H1 (cell line): ENCODE measurements around the gene TEX22. TPM values are rescaled to one million over a fixed set of nuclear protein-coding genes. Genes with fewer than 3 reads are reported as not detected.

Experiments used
- CTCF ChIA-PET: fragments of 300-600 bp; sonication (Branson Sonifier 250); formaldehyde crosslinking; loops from one replicate; lab custom pipeline; 2021; ENCODE audit not compliant: partially characterized antibody; lab: Charles Lee
- POLR2A ChIA-PET: fragments of 300-600 bp; sonication (Branson Sonifier 250); formaldehyde crosslinking; loops from one replicate; lab custom pipeline; 2021; ENCODE audit warnings: inconsistent platforms; ENCODE audit not compliant: partially characterized antibody; lab: Charles Lee
- DNase-seq, 2 experiments: peaks; one replicate each; pipeline versions ENCODE4 v3.0.0 to v3.0.0-alpha.2; 2010 to 2022; ENCODE audit warnings: low spot score in 2 of 2, low read depth in 1 of 2, mixed read lengths in 1 of 2
- FAIRE-seq: peaks from 2 replicates; lab custom pipeline; 2011; peaks lifted over from hg19 to GRCh38; lab: Jason Lieb, UNC
- H2AFZ ChIP-seq: 2 replicates; pipeline ENCODE4 v1.8.1; 2012; ENCODE audit warnings: low read length, inconsistent platforms
- H2AK5ac ChIP-seq: 2 replicates; pipeline ENCODE4 v1.6.1; 2013; ENCODE audit warnings: low read depth, low read length
- H2BK120ac ChIP-seq: replicated peaks from 2 replicates; pipeline ENCODE3; 2013; ENCODE audit warnings: low read depth, low read length, inconsistent platforms
- H2BK12ac ChIP-seq: 2 replicates; pipeline ENCODE4 v1.6.1; 2013; ENCODE audit warnings: low read depth, low read length
- H2BK15ac ChIP-seq: 2 replicates; pipeline ENCODE4 v1.6.1; 2013; ENCODE audit warnings: low read length
- H2BK20ac ChIP-seq: 2 replicates; pipeline ENCODE4 v1.6.1; 2013; ENCODE audit warnings: low read length
- H2BK5ac ChIP-seq: 2 replicates; pipeline ENCODE4 v1.6.1; 2013; ENCODE audit warnings: low read depth, low read length
- H3K14ac ChIP-seq: 2 replicates; pipeline ENCODE4 v1.6.1; 2013; ENCODE audit warnings: inconsistent platforms; ENCODE audit not compliant: insufficient read length
- H3K18ac ChIP-seq: 2 replicates; pipeline ENCODE4 v1.6.1; 2013; ENCODE audit warnings: low read length; ENCODE audit errors: extremely low read depth
- H3K23ac ChIP-seq: 2 replicates; pipeline ENCODE4 v1.6.1; 2013; ENCODE audit warnings: inconsistent platforms; ENCODE audit not compliant: insufficient read length
- H3K23me2 ChIP-seq: 2 replicates; pipeline ENCODE4 v1.6.1; 2013; ENCODE audit warnings: low read depth, low read length
- H3K27ac ChIP-seq: 2 replicates; pipeline ENCODE4 v1.6.1; 2011; ENCODE audit warnings: low read depth, low read length, inconsistent platforms
- H3K27me3 ChIP-seq, 4 experiments: replicated peaks in 1 of 4; 1 replicate in 1 of 4; 2 replicates in 3 of 4; pipeline versions ENCODE4 v1.6.1 to v1.8.1; 2011 to 2013; ENCODE audit warnings: low read length in 3 of 4, mild to moderate bottlenecking in 3 of 4, inconsistent platforms in 2 of 4, mixed read lengths in 2 of 4, moderate library complexity in 1 of 4; ENCODE audit not compliant: control insufficient read depth in 3 of 4, insufficient read depth in 3 of 4; ENCODE audit errors: extremely low read depth in 1 of 4
- H3K36me3 ChIP-seq, 4 experiments: 2 replicates each; pipeline versions ENCODE4 v1.6.1 to v1.8.1; 2011 to 2013; ENCODE audit warnings: mild to moderate bottlenecking in 4 of 4, low read length in 3 of 4, moderate library complexity in 2 of 4, control low read depth in 1 of 4, inconsistent platforms in 1 of 4; ENCODE audit not compliant: insufficient read depth in 4 of 4, control insufficient read depth in 2 of 4
- H3K4ac ChIP-seq: replicated peaks from 2 replicates; pipeline ENCODE3; 2013; ENCODE audit warnings: low read length, low read depth, mixed read lengths, inconsistent platforms; ENCODE audit not compliant: insufficient read length
- H3K4me1 ChIP-seq, 4 experiments: replicated peaks in 1 of 4; 1 replicate in 1 of 4; 2 replicates in 3 of 4; pipeline versions ENCODE4 v1.6.1 to v1.8.1; 2011 to 2013; ENCODE audit warnings: low read length in 3 of 4, inconsistent platforms in 2 of 4, mixed read lengths in 1 of 4; ENCODE audit not compliant: insufficient read depth in 4 of 4, control insufficient read depth in 3 of 4
- H3K4me2 ChIP-seq, 2 experiments: 2 replicates each; pipeline versions ENCODE4 v1.6.1 to v1.8.1; 2011 to 2013; ENCODE audit warnings: low read depth in 2 of 2, low read length in 2 of 2, control low read depth in 1 of 2, inconsistent platforms in 1 of 2, mild to moderate bottlenecking in 1 of 2; ENCODE audit not compliant: insufficient read depth in 1 of 2
- H3K4me3 ChIP-seq, 4 experiments: fragments of 200-600, 300-600 bp in 1 of 4; sonication (generic), shearing (Covaris generic), sonication (Bioruptor Twin) in 1 of 4; 2 replicates each; pipeline versions ENCODE4 v1.5.1 to v1.8.1; 2011 to 2016; ENCODE audit warnings: low read length in 4 of 4, low read depth in 3 of 4, control low read depth in 2 of 4, inconsistent platforms in 2 of 4, mild to moderate bottlenecking in 2 of 4, mixed read lengths in 1 of 4, moderate library complexity in 1 of 4; ENCODE audit not compliant: insufficient read depth in 2 of 4; ENCODE audit errors: extremely low read depth in 1 of 4
- H3K56ac ChIP-seq: replicated peaks from 2 replicates; pipeline ENCODE3; 2013; ENCODE audit warnings: low read depth, mild to moderate bottlenecking, mixed read lengths, low read length, inconsistent platforms; ENCODE audit not compliant: insufficient read length
- H3K79me1 ChIP-seq: 2 replicates; pipeline ENCODE4 v1.6.1; 2013; ENCODE audit warnings: low read depth, low read length, control low read depth
- H3K79me2 ChIP-seq, 2 experiments: 2 replicates each; pipeline versions ENCODE4 v1.6.1 to v1.8.1; 2012 to 2013; ENCODE audit warnings: low read length in 2 of 2, mild to moderate bottlenecking in 2 of 2, inconsistent platforms in 1 of 2; ENCODE audit not compliant: insufficient read depth in 2 of 2, control insufficient read depth in 1 of 2
- H3K9ac ChIP-seq, 4 experiments: replicated peaks in 1 of 4; 1 replicate in 1 of 4; 2 replicates in 3 of 4; pipeline versions ENCODE4 v1.6.1 to v1.8.1; 2011 to 2013; ENCODE audit warnings: low read depth in 3 of 4, low read length in 3 of 4, control low read depth in 2 of 4, mild to moderate bottlenecking in 2 of 4, moderate library complexity in 2 of 4, inconsistent platforms in 1 of 4; ENCODE audit errors: extremely low read depth in 1 of 4
- H3K9me3 ChIP-seq, 2 experiments: 2 replicates each; pipeline versions ENCODE4 v1.6.1 to v1.8.1; 2012 to 2013; ENCODE audit warnings: mild to moderate bottlenecking in 2 of 2, moderate library complexity in 2 of 2, control low read depth in 1 of 2, inconsistent platforms in 1 of 2, low read depth in 1 of 2, low read length in 1 of 2, mixed read lengths in 1 of 2; ENCODE audit not compliant: insufficient read depth in 2 of 2
- H4K20me1 ChIP-seq, 2 experiments: replicated peaks in 1 of 2; 2 replicates each; pipeline versions ENCODE3 to v1.8.1; 2011 to 2013; ENCODE audit warnings: inconsistent platforms in 2 of 2, low read length in 2 of 2, mild to moderate bottlenecking in 1 of 2; ENCODE audit not compliant: insufficient read depth in 2 of 2, control insufficient read depth in 1 of 2
- H4K5ac ChIP-seq: 2 replicates; pipeline ENCODE4 v1.6.1; 2013; ENCODE audit warnings: low read length, low read depth, mixed read lengths, inconsistent platforms; ENCODE audit not compliant: insufficient read length
- H4K8ac ChIP-seq: 2 replicates; pipeline ENCODE4 v1.8.0; 2013; ENCODE audit warnings: mild to moderate bottlenecking, moderate library complexity, low read length, inconsistent platforms; ENCODE audit not compliant: insufficient read depth; ENCODE audit errors: extremely low read depth
- H4K91ac ChIP-seq: replicated peaks from 2 replicates; pipeline ENCODE3; 2013; ENCODE audit warnings: low read length, mixed read lengths, inconsistent platforms; ENCODE audit not compliant: insufficient read length
- ATF2 ChIP-seq: IDR thresholded peaks from 2 replicates; pipeline ENCODE4 v1.6.1; 2012; ENCODE audit warnings: low read length, inconsistent platforms
- CHD1 ChIP-seq: IDR thresholded peaks from 2 replicates; pipeline ENCODE4 v1.6.1; 2012; ENCODE audit warnings: low read depth, low read length, improper control_type of control experiment
- CTCF ChIP-seq, 3 experiments: IDR thresholded peaks; 1 replicate in 2 of 3; 2 replicates in 1 of 3; pipeline versions ENCODE4 v1.5.1 to v1.6.1; 2011; ENCODE audit warnings: low read length in 3 of 3, mild to moderate bottlenecking in 3 of 3, inconsistent platforms in 2 of 3, low read depth in 1 of 3, moderate library complexity in 1 of 3; ENCODE audit not compliant: insufficient read depth in 1 of 3; ENCODE audit errors: control extremely low read depth in 1 of 3
- EP300 ChIP-seq, 2 experiments: IDR thresholded peaks; 1 replicate in 1 of 2; 2 replicates in 1 of 2; pipeline ENCODE4 v1.6.1; 2011 to 2012; ENCODE audit warnings: low read depth in 2 of 2, low read length in 2 of 2, mild to moderate bottlenecking in 2 of 2, borderline replicate concordance in 1 of 2, inconsistent platforms in 1 of 2, moderate library complexity in 1 of 2
- POLR2A ChIP-seq, 2 experiments: IDR thresholded peaks; 1 replicate in 1 of 2; 2 replicates in 1 of 2; pipeline ENCODE4 v1.6.1; 2011; ENCODE audit warnings: low read depth in 2 of 2, low read length in 2 of 2, mild to moderate bottlenecking in 2 of 2; ENCODE audit errors: control extremely low read depth in 1 of 2
- RNF2 ChIP-seq: fragments of 200-900, 300-1000 bp; sonication (generic); IDR thresholded peaks from 2 replicates; pipeline ENCODE4 v1.7.1; 2016; ENCODE audit warnings: borderline replicate concordance, low read depth, mild to moderate bottlenecking, antibody characterized with exemption, low read length; ENCODE audit not compliant: poor library complexity, severe bottlenecking; ENCODE audit errors: missing control alignments
- USF2 ChIP-seq: IDR thresholded peaks from 2 replicates; pipeline ENCODE4 v1.6.1; 2011; ENCODE audit warnings: low read length, improper control_type of control experiment
- WGBS, 2 experiments: shearing (Covaris generic) in 1 of 2; methylation state at CpG; one replicate each; pipeline versions ENCODE4 v1.1.6 to v1.1.7; 2013 to 2015; ENCODE audit warnings: low lambda C conversion rate in 2 of 2, mixed read lengths in 2 of 2, inconsistent platforms in 1 of 2, low coverage in 1 of 2, missing lambda C conversion rate in 1 of 2; ENCODE audit not compliant: insufficient replicate concordance in 2 of 2, insufficient coverage in 1 of 2, insufficient read length in 1 of 2; ENCODE audit errors: extremely low coverage in 1 of 2, missing lambda C conversion rate in 1 of 2; 5-methylcytosine and 5-hydroxymethylcytosine counted together
- polyA plus RNA-seq, 7 experiments: library from polyadenylated mRNA; depleted of rRNA in 3 of 7; stranded (reverse) in 5 of 7; unstranded in 2 of 7; fragments of >200 nt in 5 of 7; fragments of 200-250 nt in 2 of 7; gene quantifications; 1 replicate in 5 of 7; 2 replicates in 1 of 7; 4 replicates in 1 of 7; pipeline versions ENCODE4 v1.2.1 to v1.2.3, GENCODE V29; 2011 to 2013; ENCODE audit warnings: missing spikeins in 2 of 7, mixed read lengths in 2 of 7
- total RNA-seq: library from RNA; stranded (reverse); fragmentation: NEBNext Ultra II Directional; extraction: Animal tissue kit (Norgen Biotek cat#: 25700); gene quantifications from 2 replicates; pipeline ENCODE4 v1.2.1, GENCODE V29; 2021

The TEX22 gene
- total and polyA plus RNA-seq, 2 of the 8 experiments (the other 6 are each of a cell fraction or from before 2014, with no cell fraction given), result 0.24 to 0.39 TPM

GRCh38 chr14:105425823-105426247, 27.5 kb downstream of the TEX22 start:
- DNase-seq (no peak), FAIRE-seq (no peak)
- 90% methylated on average over 23 of the region's 23 CpGs; no CpG with 5 or more reads in 1 of the 2 experiments for WGBS, 2 experiments
- H3K4me2 ChIP-seq, result no peak overlapping the region
- peaks cover 0 to 11% (median 2%) of the 10 kb centered on the region in 4 experiments; a peak in 3 of 8 replicates for H3K36me3 ChIP-seq
- POLR2A ChIA-PET, result interaction anchor here (1.7 kb wide), 1 partner anchor 12 kb away, joined by 4 read pairs; no protein-coding TSS in a partner anchor
- no peak overlapping the region for H2BK15ac ChIP-seq
- no peak overlapping the region for H2BK120ac ChIP-seq
- no peak overlapping the region for H3K56ac ChIP-seq
- no peak overlapping the region for H3K9ac ChIP-seq
- no peak overlapping the region for H2AK5ac ChIP-seq
- H2BK20ac ChIP-seq, result no peak overlapping the region
- no peak overlapping the region for H4K91ac ChIP-seq
- H3K79me1 ChIP-seq, result peaks cover 28% of the 10 kb centered on the region
- peaks cover 1% of the 10 kb centered on the region for H3K23me2 ChIP-seq
- H2AFZ ChIP-seq, result no peak overlapping the region
- no peak overlapping the region for H3K4me3 ChIP-seq
- H3K27me3 ChIP-seq, result no peaks in the 10 kb centered on the region
- no peaks in the 10 kb centered on the region for H3K9me3 ChIP-seq
- CTCF ChIA-PET, result interaction anchor here (0.6 kb wide), 1 partner anchor 64 kb away, joined by 3 read pairs; no protein-coding TSS in a partner anchor
- H3K4ac ChIP-seq, result no peak overlapping the region
- H3K27ac ChIP-seq, result no peak overlapping the region
- H3K18ac ChIP-seq, result no peak overlapping the region
- no peak overlapping the region for H2BK12ac ChIP-seq
- H3K4me1 ChIP-seq, result peaks cover 0 to 14% (median 12%) of the 10 kb centered on the region in 4 experiments; a peak in 5 of 7 replicates
- H4K20me1 ChIP-seq, result peaks cover 53 to 57% of the 10 kb centered on the region in 2 experiments
- H3K23ac ChIP-seq, result no peak overlapping the region
- no peak overlapping the region for H3K14ac ChIP-seq
- peaks cover 30 to 92% of the 10 kb centered on the region in 2 experiments; a peak in 3 of 4 replicates for H3K79me2 ChIP-seq
- no peak overlapping the region for H2BK5ac ChIP-seq
- H4K8ac ChIP-seq, result peak overlapping the region; percentile 71; the same call in 1 of the 2 replicates
- no peak overlapping the region for H4K5ac ChIP-seq
- TF ChIP-seq USF2 (no peak), CHD1 (no peak), ATF2 (no peak), CTCF (IDR thresholded peaks at IDR 0.05; ENCODE audit: control extremely low read depth in 1 of 3, insufficient read depth in 1 of 3, low read depth in 1 of 3, low read length in 3 of 3) (no peak), EP300 (IDR thresholded peaks at IDR 0.05; ENCODE audit: borderline replicate concordance in 1 of 2, low read depth in 2 of 2, low read length in 2 of 2) (no peak), POLR2A (IDR thresholded peaks at IDR 0.05; ENCODE audit: control extremely low read depth in 1 of 2, low read depth in 2 of 2, low read length in 2 of 2) (no peak), RNF2 (no peak)
